ENCODE results near the gene ZNF618.

DNA sequence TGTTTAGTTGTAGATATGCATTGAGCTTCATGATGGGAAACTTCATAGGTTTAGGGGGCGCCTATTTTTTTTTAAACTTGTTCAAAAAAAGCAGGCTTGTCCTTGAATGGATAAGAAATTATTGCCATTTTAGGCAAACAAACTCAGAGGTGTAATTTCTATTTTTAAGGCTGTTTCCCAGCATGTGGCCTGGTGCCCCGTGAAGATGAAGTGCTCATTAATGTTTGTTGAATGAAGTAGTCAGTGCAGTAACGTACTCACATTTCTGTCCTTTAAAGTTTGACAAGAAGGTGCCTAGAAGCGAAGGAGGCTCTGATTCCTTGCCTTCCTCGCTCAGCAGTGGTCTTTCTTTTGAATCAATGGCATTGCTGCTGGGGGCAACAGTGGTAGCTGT, 54.3 kb downstream of the ZNF618 start:
- TF ChIP-seq, protein P1, sequence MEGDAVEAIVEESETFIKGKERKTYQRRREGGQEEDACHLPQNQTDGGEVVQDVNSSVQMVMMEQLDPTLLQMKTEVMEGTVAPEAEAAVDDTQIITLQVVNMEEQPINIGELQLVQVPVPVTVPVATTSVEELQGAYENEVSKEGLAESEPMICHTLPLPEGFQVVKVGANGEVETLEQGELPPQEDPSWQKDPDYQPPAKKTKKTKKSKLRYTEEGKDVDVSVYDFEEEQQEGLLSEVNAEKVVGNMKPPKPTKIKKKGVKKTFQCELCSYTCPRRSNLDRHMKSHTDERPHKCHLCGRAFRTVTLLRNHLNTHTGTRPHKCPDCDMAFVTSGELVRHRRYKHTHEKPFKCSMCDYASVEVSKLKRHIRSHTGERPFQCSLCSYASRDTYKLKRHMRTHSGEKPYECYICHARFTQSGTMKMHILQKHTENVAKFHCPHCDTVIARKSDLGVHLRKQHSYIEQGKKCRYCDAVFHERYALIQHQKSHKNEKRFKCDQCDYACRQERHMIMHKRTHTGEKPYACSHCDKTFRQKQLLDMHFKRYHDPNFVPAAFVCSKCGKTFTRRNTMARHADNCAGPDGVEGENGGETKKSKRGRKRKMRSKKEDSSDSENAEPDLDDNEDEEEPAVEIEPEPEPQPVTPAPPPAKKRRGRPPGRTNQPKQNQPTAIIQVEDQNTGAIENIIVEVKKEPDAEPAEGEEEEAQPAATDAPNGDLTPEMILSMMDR (IDR thresholded peaks at IDR 0.05): no peak
- no peak for TF ChIP-seq POLR2A (IDR thresholded peaks at IDR 0.05)
